ENCODE measurements around the gene TBCB. TPM values are rescaled to one million over a fixed set of nuclear protein-coding genes. Genes with fewer than 3 reads are reported as not detected.

Gene TBCB
- total RNA-seq, 1 experiment from 2014 or later = 158 TPM

DNA sequence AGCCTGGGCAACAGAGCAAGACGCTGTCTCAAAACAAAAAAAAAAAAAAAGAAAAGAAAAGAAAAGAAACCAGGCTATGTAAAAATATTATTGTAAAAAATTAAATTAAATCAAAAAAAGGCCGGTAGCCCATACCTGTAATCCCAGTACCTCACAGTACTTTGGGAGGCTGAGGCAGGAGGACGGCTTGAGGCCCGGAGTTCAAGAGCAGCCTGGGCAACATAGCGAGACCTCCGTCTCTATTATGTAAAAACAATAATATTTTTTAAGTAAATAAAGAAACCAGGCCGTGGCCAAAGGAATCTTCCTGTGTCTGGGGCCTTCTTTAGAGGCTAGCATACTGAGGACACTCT is 23.8 kb downstream of the TBCB start:
- no TSS peak for BruUV-seq (replicated peaks)
- TF ChIP-seq EZH2 (IDR thresholded peaks at IDR 0.05; ENCODE audit: borderline replicate concordance, low read depth, low read length, poor library complexity, severe bottlenecking) = no peak
- TF ChIP-seq, protein P1, sequence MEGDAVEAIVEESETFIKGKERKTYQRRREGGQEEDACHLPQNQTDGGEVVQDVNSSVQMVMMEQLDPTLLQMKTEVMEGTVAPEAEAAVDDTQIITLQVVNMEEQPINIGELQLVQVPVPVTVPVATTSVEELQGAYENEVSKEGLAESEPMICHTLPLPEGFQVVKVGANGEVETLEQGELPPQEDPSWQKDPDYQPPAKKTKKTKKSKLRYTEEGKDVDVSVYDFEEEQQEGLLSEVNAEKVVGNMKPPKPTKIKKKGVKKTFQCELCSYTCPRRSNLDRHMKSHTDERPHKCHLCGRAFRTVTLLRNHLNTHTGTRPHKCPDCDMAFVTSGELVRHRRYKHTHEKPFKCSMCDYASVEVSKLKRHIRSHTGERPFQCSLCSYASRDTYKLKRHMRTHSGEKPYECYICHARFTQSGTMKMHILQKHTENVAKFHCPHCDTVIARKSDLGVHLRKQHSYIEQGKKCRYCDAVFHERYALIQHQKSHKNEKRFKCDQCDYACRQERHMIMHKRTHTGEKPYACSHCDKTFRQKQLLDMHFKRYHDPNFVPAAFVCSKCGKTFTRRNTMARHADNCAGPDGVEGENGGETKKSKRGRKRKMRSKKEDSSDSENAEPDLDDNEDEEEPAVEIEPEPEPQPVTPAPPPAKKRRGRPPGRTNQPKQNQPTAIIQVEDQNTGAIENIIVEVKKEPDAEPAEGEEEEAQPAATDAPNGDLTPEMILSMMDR (conservative IDR thresholded peaks at IDR 0.05; ENCODE audit: low read depth, low read length) = no peak
- ChIA-PET CTCF (no interaction called here), POLR2A (ENCODE audit: low non-redundant PET) (no interaction called here)
- H3K4me3 ChIP-seq (ENCODE audit: low read depth, low read length, poor library complexity, severe bottlenecking) = peak overlapping the region; percentile 77
- no peaks in the 10 kb centered on the region for H3K9me3 ChIP-seq (ENCODE audit: low read depth, low read length, poor library complexity, severe bottlenecking)
- peaks cover 10% of the 10 kb centered on the region for H3K4me1 ChIP-seq (ENCODE audit: insufficient read depth, low read length, poor library complexity, severe bottlenecking)
- peaks cover 12% of the 10 kb centered on the region for H3K36me3 ChIP-seq (ENCODE audit: insufficient read depth, low read length, poor library complexity, severe bottlenecking)
- intact Hi-C loops (cut with micrococcal nuclease; ENCODE audit: unreplicated experiment) = no loop called here
- DNase-seq (ENCODE audit: low spot score) = no peak
- H3K27me3 ChIP-seq (replicated peaks; ENCODE audit: insufficient read depth, low read depth, low read length, poor library complexity) = no peaks in the 10 kb centered on the region
- H3K27ac ChIP-seq (ENCODE audit: low read depth, low read length, poor library complexity, severe bottlenecking) = peak overlapping the region; percentile 90

DNA sequence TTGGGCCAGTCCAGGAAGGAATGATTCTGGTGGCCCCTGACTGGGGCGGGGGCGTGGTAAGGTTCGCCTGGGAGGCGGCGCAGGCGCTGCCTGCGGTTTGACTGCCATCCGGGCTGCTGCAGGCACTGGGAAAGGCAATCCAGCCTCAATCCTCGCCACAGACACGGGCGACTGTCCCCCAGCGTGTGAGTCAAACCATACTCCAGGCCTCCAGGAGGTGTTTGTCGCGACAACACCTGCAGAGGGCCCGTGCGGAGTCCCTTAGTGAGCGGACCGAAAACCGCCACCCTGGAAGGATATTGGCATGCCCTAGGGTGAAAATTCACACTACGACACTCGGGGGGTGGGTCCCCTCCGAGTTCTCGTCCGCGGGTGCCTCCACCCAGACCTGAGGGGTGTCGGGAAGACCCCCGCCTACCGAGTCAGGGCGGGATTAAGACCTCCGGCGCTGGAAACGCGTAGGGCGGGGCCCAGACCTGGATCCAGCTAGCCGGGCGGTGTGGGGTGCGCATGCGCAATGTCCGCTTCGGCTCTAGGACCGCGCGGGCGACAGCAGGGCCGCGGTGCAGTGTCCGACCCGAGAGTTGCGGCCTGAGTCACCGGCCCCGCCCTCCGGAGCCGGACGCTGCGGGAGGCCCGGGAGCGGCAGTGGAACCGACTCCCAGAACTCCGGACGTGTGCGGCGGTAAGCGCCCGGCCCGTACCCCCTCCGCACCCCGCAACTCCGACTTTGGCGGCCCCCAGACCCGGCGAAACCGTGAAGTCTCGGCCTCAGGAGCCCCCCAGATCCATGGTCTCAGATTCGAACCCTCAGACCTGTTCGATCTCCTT is 24.4 kb downstream of the TBCB start, which contains the start of gene CAPNS1:
Gene CAPNS1, plus strand, starts transcription at position 594 of the 831 bp plus-strand sequence. CDS start 946 bp downstream, outside the sequence.
- DNase-seq (ENCODE audit: low spot score) = peak; percentile 97
- ChIA-PET CTCF (no interaction called here), POLR2A (ENCODE audit: low non-redundant PET) (no interaction called here)
- no TSS peak for BruUV-seq (replicated peaks)
- no peaks in the 10 kb centered on the region for H3K9me3 ChIP-seq (ENCODE audit: low read depth, low read length, poor library complexity, severe bottlenecking)
- H3K27ac ChIP-seq (ENCODE audit: low read depth, low read length, poor library complexity, severe bottlenecking) = peak within 1 kb of the TSS; percentile 90
- H3K36me3 ChIP-seq (ENCODE audit: insufficient read depth, low read length, poor library complexity, severe bottlenecking) = peaks cover 16% of the 10 kb centered on the region
- TF ChIP-seq EZH2 (IDR thresholded peaks at IDR 0.05; ENCODE audit: borderline replicate concordance, low read depth, low read length, poor library complexity, severe bottlenecking) = no peak
- TF ChIP-seq, protein P1 (conservative IDR thresholded peaks at IDR 0.05; ENCODE audit: low read depth, low read length) = peak; percentile 25; the same call in 1 of the 2 replicates
- peaks cover 10% of the 10 kb centered on the region for H3K4me1 ChIP-seq (ENCODE audit: insufficient read depth, low read length, poor library complexity, severe bottlenecking)
- H3K4me3 ChIP-seq (ENCODE audit: low read depth, low read length, poor library complexity, severe bottlenecking) = peak within 1 kb of the TSS; percentile 77
- no peaks in the 10 kb centered on the region for H3K27me3 ChIP-seq (replicated peaks; ENCODE audit: insufficient read depth, low read depth, low read length, poor library complexity)
- intact Hi-C loops (cut with micrococcal nuclease; ENCODE audit: unreplicated experiment) = no loop called here

DNA sequence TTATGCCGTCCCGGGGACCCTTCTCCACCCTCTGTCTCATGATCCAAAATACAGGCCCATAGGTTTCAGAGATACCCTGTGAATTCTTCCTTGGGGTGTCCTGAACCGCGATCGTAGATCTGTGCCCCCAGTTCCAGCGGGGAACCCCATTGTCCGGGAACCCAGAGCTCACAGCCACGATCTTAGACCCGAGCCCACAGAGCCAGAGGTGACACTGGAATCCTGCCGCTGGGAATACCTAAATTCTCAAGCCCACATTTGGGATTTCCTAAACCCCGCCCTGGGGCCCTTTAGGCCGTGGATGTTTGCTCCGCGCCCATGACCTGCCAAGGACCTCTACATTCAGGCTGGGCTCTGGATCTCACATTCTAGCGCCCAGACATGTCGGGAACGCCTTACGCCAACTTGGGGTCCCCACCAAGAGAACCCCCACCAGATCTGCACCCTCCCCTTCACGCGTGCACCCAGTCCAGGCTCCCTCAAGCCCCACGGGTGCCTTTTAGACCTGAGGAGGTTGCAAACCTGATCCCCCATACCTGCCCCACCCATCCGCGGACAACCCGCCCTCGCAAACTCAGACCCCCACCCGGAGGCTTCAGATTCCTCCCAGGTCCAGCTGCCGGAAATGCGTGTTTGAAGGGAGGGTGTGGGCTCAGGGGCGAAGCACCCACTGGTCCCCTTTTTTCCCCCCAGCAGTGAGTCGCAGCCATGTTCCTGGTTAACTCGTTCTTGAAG is 25.2 kb downstream of the TBCB start:
- intact Hi-C loops (cut with micrococcal nuclease; ENCODE audit: unreplicated experiment) = no loop called here
- CTCF ChIA-PET = no interaction called here
- H3K27ac ChIP-seq (ENCODE audit: low read depth, low read length, poor library complexity, severe bottlenecking) = peak overlapping the region; percentile 90
- POLR2A ChIA-PET (ENCODE audit: low non-redundant PET) = interaction anchor here (0.6 kb wide), 1 partner anchor 26 kb away, joined by 4 read pairs; the partner anchor contains the start of gene POLR2I
- peaks cover 10% of the 10 kb centered on the region for H3K4me1 ChIP-seq (ENCODE audit: insufficient read depth, low read length, poor library complexity, severe bottlenecking)
- TF ChIP-seq EZH2 (IDR thresholded peaks at IDR 0.05; ENCODE audit: borderline replicate concordance, low read depth, low read length, poor library complexity, severe bottlenecking) = no peak
- TF ChIP-seq, protein P1 (conservative IDR thresholded peaks at IDR 0.05; ENCODE audit: low read depth, low read length) = no peak
- peak; percentile 82 for DNase-seq (ENCODE audit: low spot score)
- peaks cover 24% of the 10 kb centered on the region for H3K36me3 ChIP-seq (ENCODE audit: insufficient read depth, low read length, poor library complexity, severe bottlenecking)
- H3K9me3 ChIP-seq (ENCODE audit: low read depth, low read length, poor library complexity, severe bottlenecking) = no peaks in the 10 kb centered on the region
- peak overlapping the region; percentile 77 for H3K4me3 ChIP-seq (ENCODE audit: low read depth, low read length, poor library complexity, severe bottlenecking)
- H3K27me3 ChIP-seq (replicated peaks; ENCODE audit: insufficient read depth, low read depth, low read length, poor library complexity) = no peaks in the 10 kb centered on the region
- BruUV-seq (replicated peaks) = TSS peak; percentile 83
